Measurements from ENCODE around the gene COL1A1. TPM values are rescaled to one million over a fixed set of nuclear protein-coding genes. Genes with fewer than 3 reads are reported as not detected.

COL1A1 gene
- polyA plus RNA-seq, 3 donors: not detected

GRCh38 chr17:50170662-50171370 lies 30.6 kb downstream of the COL1A1 start:
- intact Hi-C loops (cut with micrococcal nuclease): no loop called here
- Histone ChIP-seq H3K9me3 (replicated peaks in 1 of 2; ENCODE audit: control insufficient read depth in 1 of 2, insufficient read depth in 1 of 2, low read length in 2 of 2) (no peaks in the 10 kb centered on the region), H3K4me2 (replicated peaks; ENCODE audit: extremely low read depth, low read length, poor library complexity, severe bottlenecking) (no peak overlapping the region), H3K36me3 (replicated peaks in 1 of 2; ENCODE audit: control insufficient read depth in 1 of 2, insufficient read depth in 2 of 2, low read length in 2 of 2) (no peaks in the 10 kb centered on the region), H3K4me1 (ENCODE audit: control insufficient read depth in 1 of 2, insufficient read depth in 2 of 2, low read length in 2 of 2) (peaks cover 4 to 5% of the 10 kb centered on the region in 2 donors), H3K4me3 (replicated peaks in 1 of 3; ENCODE audit: low read depth in 2 of 3, low read length in 3 of 3) (no peak overlapping the region), H3K79me2 (ENCODE audit: insufficient read depth, low read length) (no peaks in the 10 kb centered on the region), H3K9ac (ENCODE audit: insufficient read depth, low read length, poor library complexity, severe bottlenecking) (no peak overlapping the region), H3K27me3 (ENCODE audit: control insufficient read depth in 2 of 2, insufficient read depth in 2 of 2, low read length in 2 of 2) (peaks cover 0 to 3% of the 10 kb centered on the region in 2 donors), H2AFZ (ENCODE audit: insufficient read depth, low read depth, low read length, poor library complexity, severe bottlenecking) (no peak overlapping the region), H4K20me1 (ENCODE audit: insufficient read depth, low read length) (no peaks in the 10 kb centered on the region), H3K27ac (ENCODE audit: low read depth in 1 of 2, low read length in 2 of 2) (no peak overlapping the region)
- H3K36me3 Mint-ChIP-seq: no peaks in the 10 kb centered on the region
- peaks cover 0 to 1% (median 0%) of the 10 kb centered on the region in 7 donors for H3K9me3 Mint-ChIP-seq
- 94% methylated on average over 5 of the region's 10 CpGs for WGBS (ENCODE audit: insufficient coverage)
- H3K4me1 Mint-ChIP-seq: peaks cover 9% of the 10 kb centered on the region
- DNase-seq: no peak
- peak overlapping the region in 1 of 7 donors; percentile 50 for H3K27ac Mint-ChIP-seq
- H3K4me3 Mint-ChIP-seq: no peak overlapping the region
- H3K27me3 Mint-ChIP-seq (ENCODE audit: low read depth in 3 of 3): peaks cover 6 to 17% (median 7%) of the 10 kb centered on the region in 3 donors
- no peak for TF ChIP-seq CTCF (IDR thresholded peaks at IDR 0.05)

DNA sequence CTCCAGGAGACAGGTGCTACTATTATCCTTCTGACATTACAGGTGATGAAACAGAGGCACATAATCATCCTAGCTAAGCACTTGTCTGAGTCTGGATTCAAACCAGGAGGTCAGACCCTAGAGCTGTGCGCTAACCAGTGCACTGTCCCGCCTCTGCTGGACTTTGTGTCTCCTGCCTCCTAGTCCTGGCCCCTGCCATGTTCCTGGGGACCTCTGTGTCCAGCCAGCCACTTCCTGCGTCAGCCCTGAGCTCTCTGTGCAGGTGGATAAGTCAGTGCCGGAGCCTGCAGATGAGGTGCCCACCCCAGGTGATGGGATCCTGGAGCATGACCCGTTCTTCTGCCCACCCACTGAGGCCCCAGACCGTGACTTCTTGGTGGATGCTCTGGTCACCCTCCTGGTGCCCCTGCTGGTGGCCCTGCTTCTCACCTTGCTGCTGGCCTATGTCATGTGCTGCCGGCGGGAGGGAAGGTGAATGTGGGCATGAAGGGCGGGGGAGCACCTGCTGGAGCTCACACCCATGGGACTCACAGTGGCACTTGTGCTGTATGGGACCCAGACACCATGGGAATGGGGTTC lies 31.5 kb downstream of the COL1A1 start:
- Mint-ChIP-seq H3K36me3 (no peaks in the 10 kb centered on the region), H3K4me1 (peaks cover 9% of the 10 kb centered on the region), H3K9me3 (peaks cover 0 to 1% (median 0%) of the 10 kb centered on the region in 7 donors), H3K27me3 (ENCODE audit: low read depth in 3 of 3) (peaks cover 7 to 19% (median 9%) of the 10 kb centered on the region in 3 donors), H3K4me3 (no peak overlapping the region), H3K27ac (no peak overlapping the region)
- TF ChIP-seq CTCF (IDR thresholded peaks at IDR 0.05): no peak
- DNase-seq: no peak
- H4K20me1 ChIP-seq (ENCODE audit: insufficient read depth, low read length): no peaks in the 10 kb centered on the region
- H3K79me2 ChIP-seq (ENCODE audit: insufficient read depth, low read length): no peaks in the 10 kb centered on the region
- H3K9me3 ChIP-seq (replicated peaks in 1 of 2; ENCODE audit: control insufficient read depth in 1 of 2, insufficient read depth in 1 of 2, low read length in 2 of 2): no peaks in the 10 kb centered on the region
- intact Hi-C loops (cut with micrococcal nuclease): no loop called here
- H3K9ac ChIP-seq (ENCODE audit: insufficient read depth, low read length, poor library complexity, severe bottlenecking): no peak overlapping the region
- 95% methylated on average over 9 of the region's 9 CpGs for WGBS (ENCODE audit: insufficient coverage)
- H3K27ac ChIP-seq (ENCODE audit: low read depth in 1 of 2, low read length in 2 of 2): no peak overlapping the region
- no peak overlapping the region for H3K4me2 ChIP-seq (replicated peaks; ENCODE audit: extremely low read depth, low read length, poor library complexity, severe bottlenecking)
- no peak overlapping the region for H3K4me3 ChIP-seq (replicated peaks in 1 of 3; ENCODE audit: low read depth in 2 of 3, low read length in 3 of 3)
- peaks cover 0 to 3% of the 10 kb centered on the region in 2 donors for H3K27me3 ChIP-seq (ENCODE audit: control insufficient read depth in 2 of 2, insufficient read depth in 2 of 2, low read length in 2 of 2)
- peaks cover 4 to 5% of the 10 kb centered on the region in 2 donors for H3K4me1 ChIP-seq (ENCODE audit: control insufficient read depth in 1 of 2, insufficient read depth in 2 of 2, low read length in 2 of 2)
- no peaks in the 10 kb centered on the region for H3K36me3 ChIP-seq (replicated peaks in 1 of 2; ENCODE audit: control insufficient read depth in 1 of 2, insufficient read depth in 2 of 2, low read length in 2 of 2)
- H2AFZ ChIP-seq (ENCODE audit: insufficient read depth, low read depth, low read length, poor library complexity, severe bottlenecking): no peak overlapping the region

All from CD14-positive monocyte (primary cell).